ENCODE measurements around the gene ASCC3.
A peak's percentile ranks its signal among the peaks of the same experiment; 100 is the strongest.
"Not testable (repeated sequence)": the region's sequence is repeated elsewhere in the genome, so short reads cannot be mapped to it uniquely, and the experiment has no call there.

Gene ASCC3

DNA sequence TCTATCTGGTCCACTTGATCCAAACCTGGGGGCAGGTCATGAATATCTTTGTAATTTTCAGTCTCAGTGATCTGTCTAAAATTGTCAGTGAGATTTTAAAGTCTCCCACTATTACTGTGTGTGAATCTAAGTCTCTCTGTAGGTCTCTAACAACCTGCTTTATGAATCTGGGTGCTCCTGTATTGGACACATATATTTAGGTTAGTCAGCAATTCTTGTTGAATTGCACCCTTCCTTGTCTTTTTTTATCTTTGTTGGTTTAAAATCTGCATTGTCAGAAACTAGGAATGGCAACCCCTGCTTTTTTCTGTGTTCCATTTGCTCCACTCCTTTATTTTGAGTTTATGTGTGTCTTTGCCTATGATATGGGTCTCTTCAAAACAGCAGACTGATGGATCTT is 140.7 kb downstream of the ASCC3 start:
- Histone ChIP-seq H3K4me2 (ENCODE audit: low read length, poor library complexity, severe bottlenecking) (no peak overlapping the region), H2BK120ac (ENCODE audit: low read depth, low read length) (no peak overlapping the region), H3K27ac (ENCODE audit: low read length, poor library complexity, severe bottlenecking) (no peak overlapping the region), H2BK5ac (ENCODE audit: low read depth, low read length, poor library complexity, severe bottlenecking) (no peak overlapping the region), H3K36me3 (ENCODE audit: control insufficient read depth in 1 of 2, insufficient read depth in 2 of 2, low read depth in 1 of 2, low read length in 2 of 2) (peaks cover 14 to 27% of the 10 kb centered on the region in 2 experiments), H3K18ac (ENCODE audit: low read depth in 1 of 2, low read length in 2 of 2) (no peak overlapping the region), H2BK12ac (ENCODE audit: low read length in 2 of 2) (no peak overlapping the region), H2BK15ac (ENCODE audit: low read depth, poor library complexity, severe bottlenecking) (no peak overlapping the region), H2AK5ac (ENCODE audit: low read length, severe bottlenecking) (no peak overlapping the region), H4K8ac (ENCODE audit: low read length) (no peak overlapping the region), H3K14ac (ENCODE audit: low read length in 2 of 2) (no peak overlapping the region), H3K4me1 (ENCODE audit: control insufficient read depth, insufficient read depth, low read depth, low read length) (no peaks in the 10 kb centered on the region), H3K9me3 (ENCODE audit: control insufficient read depth, low read length) (peaks cover 9% of the 10 kb centered on the region), H4K91ac (ENCODE audit: low read length) (no peak overlapping the region), H3K4ac (ENCODE audit: low read depth in 1 of 2, low read length in 2 of 2) (no peak overlapping the region), H3K27me3 (ENCODE audit: control insufficient read depth in 1 of 2, insufficient read depth in 1 of 2, low read length in 2 of 2) (no peaks in the 10 kb centered on the region), H3K23ac (ENCODE audit: low read length in 2 of 2) (no peak overlapping the region), H3K9ac (ENCODE audit: low read length) (no peak overlapping the region), H2AFZ (ENCODE audit: low read depth, low read length) (no peak overlapping the region), H3K79me1 (replicated peaks; ENCODE audit: low read length, poor library complexity, severe bottlenecking) (peaks cover 16% of the 10 kb centered on the region), H3K4me3 (ENCODE audit: insufficient read depth in 1 of 2, low read depth in 1 of 2, low read length in 2 of 2) (no peak overlapping the region)
- no peak for DNase-seq

DNA sequence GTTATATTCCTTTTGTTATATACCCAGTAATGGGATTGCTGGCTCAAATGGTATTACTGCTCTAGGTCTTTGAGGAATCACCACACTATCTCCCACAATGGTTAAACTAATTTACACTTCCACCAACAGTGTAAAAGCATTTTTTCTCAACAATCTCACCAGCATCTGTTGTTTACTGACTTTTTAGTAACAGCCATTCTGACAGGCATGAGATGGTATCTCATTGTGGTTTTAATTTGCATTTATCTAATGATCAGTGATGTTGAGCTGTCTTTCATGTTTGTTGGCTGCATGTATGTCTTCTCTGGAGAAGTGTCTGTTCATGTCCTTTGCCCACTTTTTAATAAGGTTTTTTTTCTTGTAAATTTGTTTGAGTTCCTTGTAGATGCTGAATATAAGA is 143.4 kb downstream of the ASCC3 start:
- not testable (repeated sequence) for H2AFZ ChIP-seq (ENCODE audit: low read depth, low read length); H3K4me2 ChIP-seq (ENCODE audit: low read length, poor library complexity, severe bottlenecking); H3K4me3 ChIP-seq (ENCODE audit: insufficient read depth in 1 of 2, low read depth in 1 of 2, low read length in 2 of 2); H3K18ac ChIP-seq (ENCODE audit: low read depth in 1 of 2, low read length in 2 of 2); H3K4ac ChIP-seq (ENCODE audit: low read depth in 1 of 2, low read length in 2 of 2); H2BK12ac ChIP-seq (ENCODE audit: low read length in 2 of 2); H2AK5ac ChIP-seq (ENCODE audit: low read length, severe bottlenecking); H3K14ac ChIP-seq (ENCODE audit: low read length in 2 of 2); DNase-seq; H3K9ac ChIP-seq (ENCODE audit: low read length); H4K8ac ChIP-seq (ENCODE audit: low read length); H3K9me3 ChIP-seq (ENCODE audit: control insufficient read depth, low read length); H2BK15ac ChIP-seq (ENCODE audit: low read depth, poor library complexity, severe bottlenecking); H2BK120ac ChIP-seq (ENCODE audit: low read depth, low read length); H4K91ac ChIP-seq (ENCODE audit: low read length); H3K27ac ChIP-seq (ENCODE audit: low read length, poor library complexity, severe bottlenecking); H2BK5ac ChIP-seq (ENCODE audit: low read depth, low read length, poor library complexity, severe bottlenecking); H3K27me3 ChIP-seq (ENCODE audit: control insufficient read depth in 1 of 2, insufficient read depth in 1 of 2, low read length in 2 of 2); H3K4me1 ChIP-seq (ENCODE audit: control insufficient read depth, insufficient read depth, low read depth, low read length); H3K23ac ChIP-seq (ENCODE audit: low read length in 2 of 2)
- Histone ChIP-seq H3K79me1 (replicated peaks; ENCODE audit: low read length, poor library complexity, severe bottlenecking) (peaks cover 10% of the 10 kb centered on the region), H3K36me3 (ENCODE audit: control insufficient read depth in 1 of 2, insufficient read depth in 2 of 2, low read depth in 1 of 2, low read length in 2 of 2) (peaks cover 8 to 17% of the 10 kb centered on the region in 2 experiments)

- Histone ChIP-seq H3K36me3 (ENCODE audit: control insufficient read depth in 1 of 2, insufficient read depth in 2 of 2, low read depth in 1 of 2, low read length in 2 of 2) (peaks cover 0 to 7% of the 10 kb centered on the region in 2 experiments), H3K9ac (ENCODE audit: low read length) (no peak overlapping the region), H3K9me3 (ENCODE audit: control insufficient read depth, low read length) (no peaks in the 10 kb centered on the region), H3K27ac (ENCODE audit: low read length, poor library complexity, severe bottlenecking) (no peak overlapping the region), H3K4me1 (ENCODE audit: control insufficient read depth, insufficient read depth, low read depth, low read length) (no peaks in the 10 kb centered on the region), H3K4ac (ENCODE audit: low read depth in 1 of 2, low read length in 2 of 2) (no peak overlapping the region), H3K14ac (ENCODE audit: low read length in 2 of 2) (no peak overlapping the region), H3K79me1 (replicated peaks; ENCODE audit: low read length, poor library complexity, severe bottlenecking) (peaks cover 4% of the 10 kb centered on the region), H3K4me2 (ENCODE audit: low read length, poor library complexity, severe bottlenecking) (no peak overlapping the region), H2BK15ac (ENCODE audit: low read depth, poor library complexity, severe bottlenecking) (no peak overlapping the region), H2AFZ (ENCODE audit: low read depth, low read length) (no peak overlapping the region), H2BK5ac (ENCODE audit: low read depth, low read length, poor library complexity, severe bottlenecking) (no peak overlapping the region), H3K27me3 (ENCODE audit: control insufficient read depth in 1 of 2, insufficient read depth in 1 of 2, low read length in 2 of 2) (no peaks in the 10 kb centered on the region), H4K8ac (ENCODE audit: low read length) (no peak overlapping the region), H2BK120ac (ENCODE audit: low read depth, low read length) (no peak overlapping the region), H2BK12ac (ENCODE audit: low read length in 2 of 2) (no peak overlapping the region), H3K23ac (ENCODE audit: low read length in 2 of 2) (no peak overlapping the region), H2AK5ac (ENCODE audit: low read length, severe bottlenecking) (no peak overlapping the region), H4K91ac (ENCODE audit: low read length) (no peak overlapping the region), H3K18ac (ENCODE audit: low read depth in 1 of 2, low read length in 2 of 2) (no peak overlapping the region), H3K4me3 (ENCODE audit: insufficient read depth in 1 of 2, low read depth in 1 of 2, low read length in 2 of 2) (no peak overlapping the region)
- WGBS = 75% methylated on average over 4 of the region's 5 CpGs
- DNase-seq = peak; percentile 25
Measured at GRCh38 chr6:100731411-100731810, 149.7 kb downstream of the ASCC3 start.

- Histone ChIP-seq H2AFZ (ENCODE audit: low read depth, low read length) (no peak overlapping the region), H3K18ac (ENCODE audit: low read depth in 1 of 2, low read length in 2 of 2) (no peak overlapping the region), H3K9me3 (ENCODE audit: control insufficient read depth, low read length) (no peaks in the 10 kb centered on the region), H2AK5ac (ENCODE audit: low read length, severe bottlenecking) (no peak overlapping the region), H2BK15ac (ENCODE audit: low read depth, poor library complexity, severe bottlenecking) (no peak overlapping the region), H3K79me1 (replicated peaks; ENCODE audit: low read length, poor library complexity, severe bottlenecking) (peaks cover 5% of the 10 kb centered on the region), H3K9ac (ENCODE audit: low read length) (no peak overlapping the region), H4K91ac (ENCODE audit: low read length) (no peak overlapping the region), H2BK5ac (ENCODE audit: low read depth, low read length, poor library complexity, severe bottlenecking) (no peak overlapping the region), H3K23ac (ENCODE audit: low read length in 2 of 2) (no peak overlapping the region), H3K4me3 (ENCODE audit: insufficient read depth in 1 of 2, low read depth in 1 of 2, low read length in 2 of 2) (no peak overlapping the region), H3K4me1 (ENCODE audit: control insufficient read depth, insufficient read depth, low read depth, low read length) (no peaks in the 10 kb centered on the region), H3K4ac (ENCODE audit: low read depth in 1 of 2, low read length in 2 of 2) (no peak overlapping the region), H4K8ac (ENCODE audit: low read length) (no peak overlapping the region), H3K36me3 (ENCODE audit: control insufficient read depth in 1 of 2, insufficient read depth in 2 of 2, low read depth in 1 of 2, low read length in 2 of 2) (peaks cover 0 to 11% of the 10 kb centered on the region in 2 experiments), H3K4me2 (ENCODE audit: low read length, poor library complexity, severe bottlenecking) (no peak overlapping the region), H3K27ac (ENCODE audit: low read length, poor library complexity, severe bottlenecking) (no peak overlapping the region), H2BK120ac (ENCODE audit: low read depth, low read length) (no peak overlapping the region), H2BK12ac (ENCODE audit: low read length in 2 of 2) (no peak overlapping the region), H3K27me3 (ENCODE audit: control insufficient read depth in 1 of 2, insufficient read depth in 1 of 2, low read length in 2 of 2) (no peaks in the 10 kb centered on the region), H3K14ac (ENCODE audit: low read length in 2 of 2) (no peak overlapping the region)
- no peak for DNase-seq
- WGBS = 50% methylated on average over 2 of the region's 7 CpGs
Measured at GRCh38 chr6:100730001-100730980, 150.8 kb downstream of the ASCC3 start.

Measured in mesenchymal stem cell (in vitro differentiated cells and primary cell).